Panc1 (cell line): ENCODE results near the gene KDM4D. TPM values are rescaled to one million over a fixed set of nuclear protein-coding genes. Genes with fewer than 3 reads are reported as not detected.

Experiments used
- ATAC-seq: fragments of 200-7000 bp; cut with Tn5 transposase; 2 replicates; pipeline ENCODE4 v1.9.1; 2020; ENCODE audit warnings: mild to moderate bottlenecking, moderate library complexity
- BruUV-seq: library from RNA; stranded (reverse); fragments of 400-500 nt; replicated peaks from 2 replicates; lab custom pipeline; 2021; lab: Mats Ljungman, UMichigan
- CTCF ChIA-PET: fragments of 300-600 bp; sonication (Branson Sonifier 250); formaldehyde crosslinking; loops from one replicate; lab custom pipeline; 2022; ENCODE audit warnings: antibody characterized with exemption; lab: Charles Lee
- POLR2A ChIA-PET: fragments of 300-600 bp; sonication (Branson Sonifier 250); formaldehyde crosslinking; loops from one replicate; lab custom pipeline; 2022; ENCODE audit warnings: antibody characterized with exemption; lab: Charles Lee
- DNase-seq: peaks from one replicate; pipeline ENCODE4 v3.0.0-alpha.2; 2010; ENCODE audit warnings: low read depth, low spot score
- H3K27ac ChIP-seq: 2 replicates; pipeline ENCODE4 v1.5.1; 2011; ENCODE audit warnings: mild to moderate bottlenecking, low read length, inconsistent platforms
- H3K27me3 ChIP-seq: fragments of 200-500 bp; sonication (Bioruptor generic); 2 replicates; pipeline ENCODE4 v1.6.0; 2014; ENCODE audit warnings: low read length, inconsistent platforms; ENCODE audit not compliant: control insufficient read depth, insufficient read depth
- H3K36me3 ChIP-seq: fragments of 200-500 bp; sonication (Bioruptor generic); 2 replicates; pipeline ENCODE4 v1.5.1; 2014; ENCODE audit warnings: inconsistent platforms, mild to moderate bottlenecking, low read length, moderate library complexity; ENCODE audit not compliant: control insufficient read depth, insufficient read depth
- H3K4me1 ChIP-seq: 2 replicates; pipeline ENCODE4 v1.5.1; 2011; ENCODE audit warnings: inconsistent platforms, mild to moderate bottlenecking, low read length, moderate library complexity; ENCODE audit not compliant: control insufficient read depth, insufficient read depth
- H3K4me3 ChIP-seq, 2 experiments: 2 replicates each; pipeline ENCODE4 v1.5.1; 2011 to 2012; ENCODE audit warnings: low read depth in 2 of 2, low read length in 2 of 2, mild to moderate bottlenecking in 2 of 2, inconsistent platforms in 1 of 2, moderate library complexity in 1 of 2
- H3K9me3 ChIP-seq: fragments of 200-500 bp; sonication (Bioruptor generic); 2 replicates; pipeline ENCODE4 v1.5.1; 2014; ENCODE audit warnings: low read depth, mild to moderate bottlenecking, inconsistent platforms, low read length, moderate library complexity; ENCODE audit not compliant: control insufficient read depth, insufficient read depth
- POLR2AphosphoS5 ChIP-seq: IDR thresholded peaks from 2 replicates; pipeline ENCODE4 v1.6.1; 2012; ENCODE audit warnings: mild to moderate bottlenecking, low read depth, low read length, moderate library complexity
- SIN3A ChIP-seq: IDR thresholded peaks from 2 replicates; pipeline ENCODE4 v1.6.1; 2012; ENCODE audit warnings: low read depth, mild to moderate bottlenecking, low read length, moderate library complexity, borderline replicate concordance; ENCODE audit not compliant: insufficient read depth
- in situ Hi-C: cut with HindIII; loops from 2 replicates; pipeline ENCODE4 v1.10.0; 2016; ENCODE audit warnings: low sequenced_read_pairs, low pct_unique_long_range_greater_than_20kb
- intact Hi-C: fragments of 100-400 bp; cut with micrococcal nuclease; formaldehyde crosslinking; loops from one replicate; pipeline ENCODE4 v1.10.0; 2022; ENCODE audit not compliant: unreplicated experiment
- total RNA-seq: library from RNA; stranded (reverse); gene quantifications from one replicate; pipeline ENCODE4 v1.2.1, GENCODE V29; 2021; ENCODE audit not compliant: unreplicated experiment
- TF ChIP-seq, protein P1 (sequence below), 2 experiments: IDR thresholded peaks; 2 replicates each; pipeline ENCODE4 v1.6.1; 2011 to 2012; ENCODE audit warnings: low read depth in 2 of 2, control low read depth in 1 of 2, low read length in 1 of 2, mild to moderate bottlenecking in 1 of 2, moderate library complexity in 1 of 2; ENCODE audit not compliant: insufficient read depth in 1 of 2
- TF ChIP-seq, protein P2 (sequence below): fragments of 450-650 bp; IDR thresholded peaks from 2 replicates; pipeline ENCODE4 v1.5.1; 2017; ENCODE audit warnings: mild to moderate bottlenecking

KDM4D gene
- total RNA-seq, 1 experiment from 2014 or later: 0.87 TPM

DNA sequence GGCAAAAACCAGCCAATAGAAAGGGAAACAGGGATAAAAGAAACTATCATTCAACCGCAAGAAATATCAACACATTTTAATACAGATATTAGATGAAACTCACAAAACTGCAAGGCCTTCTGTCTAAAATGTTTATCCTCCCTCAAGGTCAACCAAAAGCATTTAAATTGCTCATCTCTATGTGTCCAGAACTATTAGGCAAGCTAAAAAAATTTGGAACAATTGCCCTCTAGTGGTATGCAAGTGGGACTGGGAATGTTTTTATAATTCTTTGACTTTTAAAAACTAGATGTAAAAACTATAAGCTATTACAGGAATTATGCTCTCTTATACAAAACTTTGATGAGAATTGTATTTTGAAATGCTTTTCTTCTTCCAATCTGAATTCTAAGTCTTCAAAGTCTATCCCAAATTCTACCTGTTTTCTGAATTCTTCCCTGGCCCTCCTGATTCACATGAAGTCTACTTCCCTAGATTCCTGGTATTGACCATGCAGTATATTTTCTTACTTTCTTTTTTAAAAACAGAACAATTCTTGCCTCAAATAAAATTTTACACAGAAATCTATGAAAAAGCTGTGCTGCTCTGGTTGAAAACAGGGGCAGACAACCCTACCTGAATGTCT, 5.1 kb upstream of the KDM4D start:
- intact Hi-C loops: loop anchor here (2.0 kb wide), 1 partner anchor 346 kb away; no protein-coding TSS in a partner anchor
- ChIA-PET CTCF (interaction anchor here (0.6 kb wide), 2 partner anchors 179 to 1344 kb away, joined by 3 to 5 read pairs; no protein-coding TSS in a partner anchor), POLR2A (no interaction called here)
- Histone ChIP-seq H3K9me3 (no peaks in the 10 kb centered on the region), H3K27ac (no peak overlapping the region), H3K4me3 (no peak overlapping the region), H3K36me3 (peaks cover 78% of the 10 kb centered on the region), H3K4me1 (peaks cover 8% of the 10 kb centered on the region; the same call in 1 of the 2 replicates), H3K27me3 (no peaks in the 10 kb centered on the region)
- ATAC-seq: no peak
- in situ Hi-C loops: no loop called here
- DNase-seq: no peak
- no TSS peak for BruUV-seq
- TF ChIP-seq, protein P1, sequence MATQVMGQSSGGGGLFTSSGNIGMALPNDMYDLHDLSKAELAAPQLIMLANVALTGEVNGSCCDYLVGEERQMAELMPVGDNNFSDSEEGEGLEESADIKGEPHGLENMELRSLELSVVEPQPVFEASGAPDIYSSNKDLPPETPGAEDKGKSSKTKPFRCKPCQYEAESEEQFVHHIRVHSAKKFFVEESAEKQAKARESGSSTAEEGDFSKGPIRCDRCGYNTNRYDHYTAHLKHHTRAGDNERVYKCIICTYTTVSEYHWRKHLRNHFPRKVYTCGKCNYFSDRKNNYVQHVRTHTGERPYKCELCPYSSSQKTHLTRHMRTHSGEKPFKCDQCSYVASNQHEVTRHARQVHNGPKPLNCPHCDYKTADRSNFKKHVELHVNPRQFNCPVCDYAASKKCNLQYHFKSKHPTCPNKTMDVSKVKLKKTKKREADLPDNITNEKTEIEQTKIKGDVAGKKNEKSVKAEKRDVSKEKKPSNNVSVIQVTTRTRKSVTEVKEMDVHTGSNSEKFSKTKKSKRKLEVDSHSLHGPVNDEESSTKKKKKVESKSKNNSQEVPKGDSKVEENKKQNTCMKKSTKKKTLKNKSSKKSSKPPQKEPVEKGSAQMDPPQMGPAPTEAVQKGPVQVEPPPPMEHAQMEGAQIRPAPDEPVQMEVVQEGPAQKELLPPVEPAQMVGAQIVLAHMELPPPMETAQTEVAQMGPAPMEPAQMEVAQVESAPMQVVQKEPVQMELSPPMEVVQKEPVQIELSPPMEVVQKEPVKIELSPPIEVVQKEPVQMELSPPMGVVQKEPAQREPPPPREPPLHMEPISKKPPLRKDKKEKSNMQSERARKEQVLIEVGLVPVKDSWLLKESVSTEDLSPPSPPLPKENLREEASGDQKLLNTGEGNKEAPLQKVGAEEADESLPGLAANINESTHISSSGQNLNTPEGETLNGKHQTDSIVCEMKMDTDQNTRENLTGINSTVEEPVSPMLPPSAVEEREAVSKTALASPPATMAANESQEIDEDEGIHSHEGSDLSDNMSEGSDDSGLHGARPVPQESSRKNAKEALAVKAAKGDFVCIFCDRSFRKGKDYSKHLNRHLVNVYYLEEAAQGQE (IDR thresholded peaks at IDR 0.05; ENCODE audit: insufficient read depth in 1 of 2, low read depth in 2 of 2, low read length in 1 of 2): no peak
- TF ChIP-seq, protein P2, sequence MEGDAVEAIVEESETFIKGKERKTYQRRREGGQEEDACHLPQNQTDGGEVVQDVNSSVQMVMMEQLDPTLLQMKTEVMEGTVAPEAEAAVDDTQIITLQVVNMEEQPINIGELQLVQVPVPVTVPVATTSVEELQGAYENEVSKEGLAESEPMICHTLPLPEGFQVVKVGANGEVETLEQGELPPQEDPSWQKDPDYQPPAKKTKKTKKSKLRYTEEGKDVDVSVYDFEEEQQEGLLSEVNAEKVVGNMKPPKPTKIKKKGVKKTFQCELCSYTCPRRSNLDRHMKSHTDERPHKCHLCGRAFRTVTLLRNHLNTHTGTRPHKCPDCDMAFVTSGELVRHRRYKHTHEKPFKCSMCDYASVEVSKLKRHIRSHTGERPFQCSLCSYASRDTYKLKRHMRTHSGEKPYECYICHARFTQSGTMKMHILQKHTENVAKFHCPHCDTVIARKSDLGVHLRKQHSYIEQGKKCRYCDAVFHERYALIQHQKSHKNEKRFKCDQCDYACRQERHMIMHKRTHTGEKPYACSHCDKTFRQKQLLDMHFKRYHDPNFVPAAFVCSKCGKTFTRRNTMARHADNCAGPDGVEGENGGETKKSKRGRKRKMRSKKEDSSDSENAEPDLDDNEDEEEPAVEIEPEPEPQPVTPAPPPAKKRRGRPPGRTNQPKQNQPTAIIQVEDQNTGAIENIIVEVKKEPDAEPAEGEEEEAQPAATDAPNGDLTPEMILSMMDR: peak; percentile 68; the same call in 1 of the 2 replicates
- TF ChIP-seq POLR2AphosphoS5: no peak

DNA sequence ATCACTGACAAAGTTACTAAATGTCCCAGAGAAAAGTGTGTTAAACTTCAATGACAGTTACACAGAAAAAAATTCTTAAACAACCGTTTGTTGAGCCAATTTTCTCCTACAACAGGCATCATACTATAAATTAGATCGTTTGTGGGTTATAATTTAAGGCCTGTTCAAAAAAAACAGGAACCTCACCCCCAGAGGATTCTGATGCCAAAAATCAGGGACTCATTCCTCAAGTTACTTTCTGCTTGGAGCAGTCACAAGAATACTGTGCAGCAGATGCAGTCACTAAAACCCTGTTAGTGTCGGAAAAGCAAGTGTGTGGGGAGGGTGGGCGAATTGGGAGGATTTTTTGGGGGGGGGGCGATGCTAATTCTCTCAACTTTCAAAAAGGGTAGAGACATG, 810 bp upstream of the KDM4D start:
- TF ChIP-seq, protein P2: no peak
- TF ChIP-seq POLR2AphosphoS5 (no peak), SIN3A (no peak)
- TF ChIP-seq, protein P1 (IDR thresholded peaks at IDR 0.05; ENCODE audit: insufficient read depth in 1 of 2, low read depth in 2 of 2, low read length in 1 of 2): no peak
- BruUV-seq: no TSS peak
- ATAC-seq: no peak
- DNase-seq: no peak
- peaks cover 44% of the 10 kb centered on the region for H3K36me3 ChIP-seq
- CTCF ChIA-PET: interaction anchor here (0.6 kb wide), 1 partner anchor 22 kb away, joined by 6 read pairs; no protein-coding TSS in a partner anchor
- no peaks in the 10 kb centered on the region for H3K9me3 ChIP-seq
- peak overlapping the region; percentile 93 for H3K4me3 ChIP-seq
- POLR2A ChIA-PET: no interaction called here
- in situ Hi-C loops (no loop called here), intact Hi-C loops (loop anchor here (5.0 to 10.0 kb wide), 2 partner anchors 95 to 182 kb away; partner anchors contain the start of gene SRSF8)
- peaks cover 10% of the 10 kb centered on the region; the same call in 1 of the 2 replicates for H3K4me1 ChIP-seq
- H3K27ac ChIP-seq: peak overlapping the region; percentile 99
- H3K27me3 ChIP-seq: no peaks in the 10 kb centered on the region
